Mucosa of descending colon (tissue), 3 donors: ENCODE measurements around the gene KCNT1. TPM values are rescaled to one million over a fixed set of nuclear protein-coding genes. Genes with fewer than 3 reads are reported as not detected.
"Not testable (repeated sequence)": the region's sequence is repeated elsewhere in the genome, so short reads cannot be mapped to it uniquely, and the experiment has no call there.

ENCODE experiments used
- ATAC-seq: fragments of 200-7000 bp; cut with Tn5 transposase; one replicate; pipeline ENCODE4 v1.9.1; 2020; ENCODE audit warnings: mild to moderate bottlenecking, moderate library complexity
- DNase-seq, 3 donors: peaks; one replicate each; pipeline ENCODE4 v3.0.0-alpha.2; 2020
- H3K36me3 ChIP-seq: fragments of 200-600 bp; one replicate; pipeline ENCODE4 v1.8.0; 2021; ENCODE audit warnings: low read depth, mild to moderate bottlenecking
- H3K4me1 ChIP-seq: fragments of 200-600 bp; one replicate; pipeline ENCODE4 v1.8.0; 2021; ENCODE audit warnings: low read depth, mild to moderate bottlenecking
- H3K4me3 ChIP-seq: fragments of 200-600 bp; one replicate; pipeline ENCODE4 v1.8.0; 2021; ENCODE audit warnings: mild to moderate bottlenecking
- H3K9me3 ChIP-seq: fragments of 200-600 bp; one replicate; pipeline ENCODE4 v1.8.0; 2021; ENCODE audit warnings: mild to moderate bottlenecking
- intact Hi-C, 2 donors: fragments of 100-400 bp; cut with DNase I in 1 of 2; cut with micrococcal nuclease in 1 of 2; formaldehyde crosslinking; loops; one replicate each; pipeline versions ENCODE4 v1.11.0 to v1.11.1; 2022; cut with DNase I, micrococcal nuclease
- total RNA-seq, 3 donors: library from RNA; stranded (reverse); fragmentation: NEBNext Ultra II Directional in 2 of 3; extraction: Animal tissue kit (Norgen Biotek cat#: 25700) in 2 of 3; gene quantifications; one replicate each; pipeline versions ENCODE4 v1.2.1 to v1.2.4, GENCODE V29; 2021 to 2023
- TF ChIP-seq, protein P1 (sequence below): fragments of 200-600 bp; IDR thresholded peaks from one replicate; pipeline ENCODE4 v1.8.0; 2022; ENCODE audit warnings: antibody characterized with exemption, mild to moderate bottlenecking
- donor health status: DM: no; HTN: no; CAD: no; lungs with moderate emphysema.
- donor health status: DM: no; HTN: no; CAD: no.
- donor health status: DM: no; HTN: yes; CAD: no.

Gene KCNT1
- total RNA-seq, 3 donors from 2014 or later = 0.22 to 0.60 TPM; not detected in 1

DNA sequence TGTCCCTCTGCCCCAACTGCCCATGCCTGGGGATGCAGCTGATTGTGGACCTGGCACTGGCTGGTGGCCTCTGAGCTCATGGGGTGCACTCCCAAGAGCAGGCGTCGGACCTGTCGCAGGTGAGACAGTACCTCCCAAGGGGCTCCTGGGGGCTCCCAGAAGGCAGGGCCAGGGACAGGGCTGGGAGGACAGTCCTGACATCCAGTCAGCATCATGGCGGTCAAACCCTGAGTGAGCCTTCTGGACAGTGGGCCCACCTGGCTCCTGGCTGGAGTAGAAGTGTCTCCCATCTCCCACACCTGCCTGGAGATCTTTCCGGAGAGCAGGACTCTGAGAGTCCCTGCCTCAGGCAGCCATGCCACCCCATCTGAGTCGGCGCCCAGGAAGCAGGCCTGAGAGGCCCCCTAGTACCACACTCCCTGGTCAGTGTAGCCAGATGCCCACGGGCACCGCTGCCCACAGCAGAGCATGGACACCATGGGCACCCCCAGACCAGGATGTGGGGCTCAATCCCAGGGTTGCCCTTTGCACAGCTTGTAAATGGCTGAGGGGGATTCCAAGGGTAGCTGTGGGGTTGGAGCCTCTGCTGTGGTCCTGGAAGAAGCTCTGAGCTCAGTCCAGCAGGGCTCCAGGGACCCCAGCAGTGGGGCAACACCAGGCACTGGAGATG is 32.2 kb upstream of the KCNT1 start:
- Histone ChIP-seq H3K36me3 (no peaks in the 10 kb centered on the region), H3K9me3 (no peaks in the 10 kb centered on the region), H3K4me3 (no peak overlapping the region), H3K4me1 (no peaks in the 10 kb centered on the region)
- ATAC-seq (no peak), DNase-seq (peak in 1 of 3 donors; percentile 12)
- intact Hi-C loops = no loop called here
- TF ChIP-seq, protein P1, sequence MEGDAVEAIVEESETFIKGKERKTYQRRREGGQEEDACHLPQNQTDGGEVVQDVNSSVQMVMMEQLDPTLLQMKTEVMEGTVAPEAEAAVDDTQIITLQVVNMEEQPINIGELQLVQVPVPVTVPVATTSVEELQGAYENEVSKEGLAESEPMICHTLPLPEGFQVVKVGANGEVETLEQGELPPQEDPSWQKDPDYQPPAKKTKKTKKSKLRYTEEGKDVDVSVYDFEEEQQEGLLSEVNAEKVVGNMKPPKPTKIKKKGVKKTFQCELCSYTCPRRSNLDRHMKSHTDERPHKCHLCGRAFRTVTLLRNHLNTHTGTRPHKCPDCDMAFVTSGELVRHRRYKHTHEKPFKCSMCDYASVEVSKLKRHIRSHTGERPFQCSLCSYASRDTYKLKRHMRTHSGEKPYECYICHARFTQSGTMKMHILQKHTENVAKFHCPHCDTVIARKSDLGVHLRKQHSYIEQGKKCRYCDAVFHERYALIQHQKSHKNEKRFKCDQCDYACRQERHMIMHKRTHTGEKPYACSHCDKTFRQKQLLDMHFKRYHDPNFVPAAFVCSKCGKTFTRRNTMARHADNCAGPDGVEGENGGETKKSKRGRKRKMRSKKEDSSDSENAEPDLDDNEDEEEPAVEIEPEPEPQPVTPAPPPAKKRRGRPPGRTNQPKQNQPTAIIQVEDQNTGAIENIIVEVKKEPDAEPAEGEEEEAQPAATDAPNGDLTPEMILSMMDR = no peak

DNA sequence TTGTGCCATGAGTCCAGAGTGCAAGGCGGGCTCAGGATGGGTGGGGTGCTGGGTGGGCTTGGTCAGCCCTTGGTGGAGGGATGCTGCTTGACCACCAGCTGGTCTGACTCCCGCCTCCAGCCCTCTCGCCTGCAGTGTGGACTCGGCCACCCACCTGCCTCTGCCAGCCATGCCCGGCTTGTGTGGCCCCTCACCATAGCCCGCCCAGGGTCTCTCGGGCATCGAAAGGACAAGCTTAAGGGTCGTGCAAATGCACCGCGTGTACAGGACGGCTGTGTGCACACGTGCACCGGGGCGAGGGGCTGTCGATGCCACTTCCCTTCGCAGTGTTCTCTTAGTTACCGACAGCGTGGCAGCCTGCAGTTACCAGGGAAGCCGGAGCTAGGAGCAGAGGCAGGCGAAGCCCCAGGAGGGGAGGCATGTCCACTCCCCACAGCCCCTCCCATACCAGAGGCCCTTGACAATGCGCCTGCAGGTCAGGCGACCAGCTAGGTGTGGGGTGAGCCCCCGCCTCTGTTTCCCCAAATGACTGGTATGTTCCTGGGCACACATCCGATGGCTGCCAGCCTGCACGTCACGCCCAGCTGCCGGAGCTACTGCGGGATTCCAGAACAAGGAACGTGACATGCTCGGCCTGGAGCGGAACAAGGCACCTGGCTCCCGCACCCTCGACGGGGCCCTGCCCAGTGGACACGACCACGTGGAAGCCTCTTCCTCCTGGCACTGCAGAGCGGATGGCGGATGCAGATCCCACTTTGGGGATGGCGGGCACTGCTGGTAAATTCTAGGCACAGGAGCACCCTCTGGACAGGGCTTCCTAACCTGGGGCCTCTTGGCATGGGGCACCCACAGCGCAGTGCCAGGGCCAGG is 31.0 kb upstream of the KCNT1 start:
- ATAC-seq = no peak
- intact Hi-C loops = no loop called here

DNA sequence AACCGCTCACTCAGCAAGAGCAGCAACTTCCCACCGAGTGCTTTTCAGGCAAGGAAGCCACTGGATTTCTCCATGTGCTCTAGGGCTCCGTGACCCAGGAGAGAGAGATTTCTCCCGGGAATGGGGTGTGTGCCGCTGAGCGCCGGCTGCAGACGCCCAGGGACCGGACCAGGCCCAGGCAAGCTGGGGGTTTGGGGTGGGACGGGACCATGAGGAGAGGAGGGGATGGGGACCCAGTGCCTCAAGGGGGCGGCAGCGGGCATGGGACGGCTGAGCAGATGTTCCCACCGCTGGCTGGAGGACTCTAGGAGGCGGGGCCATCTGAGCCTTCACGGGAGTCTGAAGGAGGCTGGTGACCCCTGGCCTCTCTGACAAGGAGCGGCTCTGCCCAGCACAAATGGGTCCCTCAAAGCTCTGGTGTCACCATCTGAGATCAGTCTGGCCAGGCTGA is 30.4 kb upstream of the KCNT1 start:
- TF ChIP-seq, protein P1 = no peak
- DNase-seq = no peak
- Histone ChIP-seq H3K4me1 (no peaks in the 10 kb centered on the region), H3K36me3 (no peaks in the 10 kb centered on the region), H3K9me3 (no peaks in the 10 kb centered on the region), H3K4me3 (no peak overlapping the region)
- intact Hi-C loops = no loop called here
- ATAC-seq = no peak

More for the DNA sequence above, 31.0 kb upstream of the KCNT1 start:
- no peak overlapping the region for H3K4me3 ChIP-seq
- TF ChIP-seq, protein P1 = no peak
- H3K36me3 ChIP-seq = no peaks in the 10 kb centered on the region
- H3K9me3 ChIP-seq = no peaks in the 10 kb centered on the region
- no peaks in the 10 kb centered on the region for H3K4me1 ChIP-seq
- DNase-seq = peak in 1 of 3 donors; percentile 5

DNA sequence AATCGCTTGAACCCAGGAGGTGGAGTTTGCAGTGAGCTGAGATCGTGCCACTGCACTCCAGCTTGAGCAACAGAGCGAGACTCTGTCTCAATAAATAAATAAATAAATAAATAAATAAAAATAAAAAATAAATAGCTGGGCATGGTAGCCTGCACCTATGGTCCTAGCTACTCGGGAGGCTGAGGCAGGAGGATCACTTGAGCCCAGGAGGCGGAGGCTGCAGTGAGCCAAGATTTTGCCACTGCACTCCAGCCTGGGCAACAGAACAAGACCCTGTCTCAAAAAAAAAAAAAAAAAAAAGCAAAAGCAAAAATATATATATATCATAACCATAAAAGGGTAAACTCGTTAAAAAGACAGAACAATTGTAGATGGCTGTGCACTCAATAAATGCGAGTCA is 29.2 kb upstream of the KCNT1 start:
- H3K4me1 ChIP-seq, intact Hi-C loops, H3K4me3 ChIP-seq, DNase-seq, ATAC-seq, H3K9me3 ChIP-seq, H3K36me3 ChIP-seq: not testable (repeated sequence)

DNA sequence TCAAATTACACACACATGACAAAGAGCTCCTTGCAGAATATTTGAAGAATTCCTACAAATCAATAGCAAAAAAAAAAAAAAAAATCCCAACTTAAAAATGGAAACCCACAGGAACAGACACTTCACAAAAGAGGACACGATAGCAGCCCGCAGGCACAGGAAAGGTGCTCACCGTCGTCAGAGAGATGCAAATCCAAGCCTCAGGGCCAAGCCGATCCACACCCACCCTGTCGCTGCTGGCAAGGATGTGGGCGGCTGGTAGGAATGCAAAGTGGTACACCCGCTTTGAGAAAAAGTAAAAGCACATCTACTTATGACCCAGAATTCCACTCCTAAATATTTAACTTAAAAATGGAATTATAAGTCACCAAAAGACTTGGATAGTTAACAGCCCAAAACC is 28.0 kb upstream of the KCNT1 start:
- TF ChIP-seq, protein P1 = no peak
- H3K9me3 ChIP-seq = no peaks in the 10 kb centered on the region
- no peaks in the 10 kb centered on the region for H3K4me1 ChIP-seq
- no peak for ATAC-seq
- DNase-seq = no peak
- no peaks in the 10 kb centered on the region for H3K36me3 ChIP-seq
- no peak overlapping the region for H3K4me3 ChIP-seq
- intact Hi-C loops = no loop called here

DNA sequence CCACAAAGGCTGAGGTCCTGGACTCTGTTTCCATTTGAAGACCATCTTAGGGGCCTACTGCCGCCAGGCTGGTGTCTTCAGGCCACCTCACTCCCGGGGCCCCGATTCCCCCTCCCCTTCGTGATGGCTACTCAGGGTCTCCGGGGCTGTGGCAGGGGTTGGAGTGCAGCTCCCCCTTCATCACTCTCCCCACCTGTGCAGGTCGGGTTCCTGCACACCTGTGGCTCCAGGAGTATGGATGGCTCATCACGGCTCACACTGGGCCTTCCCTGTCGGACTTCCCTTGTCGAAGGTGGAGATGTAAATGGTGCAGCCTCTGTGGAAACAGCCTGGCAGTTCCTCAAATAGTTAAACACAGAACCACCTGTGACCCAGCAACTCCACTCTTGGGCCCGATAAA is 27.0 kb upstream of the KCNT1 start:
- ATAC-seq = no peak
- TF ChIP-seq, protein P1 = no peak
- no peaks in the 10 kb centered on the region for H3K9me3 ChIP-seq
- DNase-seq = no peak
- intact Hi-C loops = no loop called here
- no peaks in the 10 kb centered on the region for H3K4me1 ChIP-seq
- H3K36me3 ChIP-seq = no peaks in the 10 kb centered on the region
- no peak overlapping the region for H3K4me3 ChIP-seq
